OCI-LY7 (cell line): Measurements from ENCODE around the gene LYVE1. TPM values are rescaled to one million over a fixed set of nuclear protein-coding genes. Genes with fewer than 3 reads are reported as not detected.
A peak's percentile ranks its signal among the peaks of the same experiment; 100 is the strongest.

Experiments used
- BruUV-seq: library from RNA; stranded (reverse); fragments of 400-500 nt; replicated peaks from 2 replicates; lab custom pipeline; 2021; lab: Mats Ljungman, UMichigan
- CTCF ChIA-PET: fragments of 300-600 bp; sonication (Branson Sonifier 250); formaldehyde crosslinking; loops from one replicate; lab custom pipeline; 2022; ENCODE audit warnings: antibody characterized with exemption; ENCODE audit not compliant: unreplicated experiment; lab: Charles Lee
- POLR2A ChIA-PET: fragments of 300-600 bp; sonication (Branson Sonifier 250); formaldehyde crosslinking; loops from one replicate; lab custom pipeline; 2022; ENCODE audit warnings: antibody characterized with exemption; lab: Charles Lee
- DNase-seq: peaks from one replicate; pipeline ENCODE4 v3.0.0-alpha.2; 2015; ENCODE audit warnings: low spot score
- H2AFZ ChIP-seq: fragments of 200-600 bp; sonication (generic), shearing (Covaris generic); 2 replicates; pipeline ENCODE4 v1.6.1; 2014; ENCODE audit warnings: mild to moderate bottlenecking, antibody characterized with exemption, low read length, moderate library complexity
- H3K27ac ChIP-seq: fragments of 200-600 bp; sonication (generic); 2 replicates; pipeline ENCODE4 v1.5.1; 2014; ENCODE audit warnings: mixed run types, low read depth, mild to moderate bottlenecking, moderate library complexity, low read length, inconsistent platforms; ENCODE audit not compliant: poor library complexity, severe bottlenecking
- H3K36me3 ChIP-seq: fragments of 200-600 bp; sonication (generic); 2 replicates; pipeline ENCODE4 v1.6.1; 2014; ENCODE audit warnings: mild to moderate bottlenecking, antibody characterized with exemption, low read length, moderate library complexity, mixed read lengths; ENCODE audit not compliant: insufficient read depth
- H3K4me1 ChIP-seq: fragments of 200-600 bp; sonication (generic); 2 replicates; pipeline ENCODE4 v1.5.1; 2014; ENCODE audit warnings: mild to moderate bottlenecking, low read length; ENCODE audit not compliant: insufficient read depth, poor library complexity, severe bottlenecking
- H3K4me2 ChIP-seq: fragments of 200-600 bp; sonication (generic); 2 replicates; pipeline ENCODE4 v1.6.1; 2014; ENCODE audit warnings: mild to moderate bottlenecking, low read length
- H3K4me3 ChIP-seq: fragments of 200-600 bp; sonication (generic); 2 replicates; pipeline ENCODE4 v1.5.1; 2014; ENCODE audit warnings: mild to moderate bottlenecking, low read depth, low read length; ENCODE audit not compliant: poor library complexity, severe bottlenecking
- H3K79me2 ChIP-seq: fragments of 200-600 bp; sonication (generic); 2 replicates; pipeline ENCODE4 v1.6.1; 2016; ENCODE audit warnings: low read depth, mild to moderate bottlenecking, low read length, moderate library complexity, mixed read lengths; ENCODE audit not compliant: insufficient read depth
- H3K9me2 ChIP-seq: fragments of 200-600 bp; sonication (generic); 2 replicates; pipeline ENCODE4 v1.6.1; 2016; ENCODE audit warnings: mild to moderate bottlenecking, low read length, mixed read lengths; ENCODE audit not compliant: insufficient read depth
- H3K9me3 ChIP-seq: fragments of 200-600 bp; sonication (generic); 2 replicates; pipeline ENCODE4 v1.6.1; 2014; ENCODE audit warnings: mild to moderate bottlenecking, mixed run types, low read length, mixed read lengths
- H4K20me1 ChIP-seq: fragments of 200-600 bp; sonication (generic); 2 replicates; pipeline ENCODE4 v1.6.1; 2014; ENCODE audit warnings: mild to moderate bottlenecking, antibody characterized with exemption, low read length, moderate library complexity, mixed read lengths; ENCODE audit not compliant: insufficient read depth
- EZH2phosphoT487 ChIP-seq: fragments of 200-600 bp; sonication (generic); IDR thresholded peaks from 2 replicates; pipeline ENCODE4 v1.6.1; 2018; ENCODE audit warnings: low read depth, borderline replicate concordance, mild to moderate bottlenecking, mixed run types, antibody characterized with exemption, low read length, moderate library complexity, mixed read lengths
- intact Hi-C: fragments of 100-400 bp; cut with micrococcal nuclease; formaldehyde crosslinking; loops from one replicate; pipeline ENCODE4 v1.10.0; 2022; ENCODE audit not compliant: unreplicated experiment
- total RNA-seq, 2 experiments: library from RNA; depleted of rRNA in 1 of 2; stranded (reverse); fragments of >200 nt in 1 of 2; shearing (Covaris generic) in 1 of 2; gene quantifications; 2 replicates each; pipeline ENCODE4 v1.2.3, GENCODE V29; 2014 to 2022
- TF ChIP-seq, protein P1 (sequence below): fragments of 200-600 bp; sonication (generic); conservative IDR thresholded peaks from 2 replicates; pipeline ENCODE4 v1.5.1; 2014; ENCODE audit warnings: mild to moderate bottlenecking, antibody characterized with exemption, low read length, moderate library complexity, mixed read lengths

The LYVE1 gene
- total RNA-seq, 2 experiments from 2014 or later = not detected

GRCh38 chr11:10539339-10539738, 29.1 kb downstream of the LYVE1 start:
- TF ChIP-seq EZH2phosphoT487 = no peak
- TF ChIP-seq, protein P1, sequence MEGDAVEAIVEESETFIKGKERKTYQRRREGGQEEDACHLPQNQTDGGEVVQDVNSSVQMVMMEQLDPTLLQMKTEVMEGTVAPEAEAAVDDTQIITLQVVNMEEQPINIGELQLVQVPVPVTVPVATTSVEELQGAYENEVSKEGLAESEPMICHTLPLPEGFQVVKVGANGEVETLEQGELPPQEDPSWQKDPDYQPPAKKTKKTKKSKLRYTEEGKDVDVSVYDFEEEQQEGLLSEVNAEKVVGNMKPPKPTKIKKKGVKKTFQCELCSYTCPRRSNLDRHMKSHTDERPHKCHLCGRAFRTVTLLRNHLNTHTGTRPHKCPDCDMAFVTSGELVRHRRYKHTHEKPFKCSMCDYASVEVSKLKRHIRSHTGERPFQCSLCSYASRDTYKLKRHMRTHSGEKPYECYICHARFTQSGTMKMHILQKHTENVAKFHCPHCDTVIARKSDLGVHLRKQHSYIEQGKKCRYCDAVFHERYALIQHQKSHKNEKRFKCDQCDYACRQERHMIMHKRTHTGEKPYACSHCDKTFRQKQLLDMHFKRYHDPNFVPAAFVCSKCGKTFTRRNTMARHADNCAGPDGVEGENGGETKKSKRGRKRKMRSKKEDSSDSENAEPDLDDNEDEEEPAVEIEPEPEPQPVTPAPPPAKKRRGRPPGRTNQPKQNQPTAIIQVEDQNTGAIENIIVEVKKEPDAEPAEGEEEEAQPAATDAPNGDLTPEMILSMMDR = no peak
- H4K20me1 ChIP-seq = no peaks in the 10 kb centered on the region
- intact Hi-C loops = no loop called here
- H3K4me2 ChIP-seq = no peak overlapping the region
- no peak overlapping the region for H2AFZ ChIP-seq
- H3K27ac ChIP-seq = no peak overlapping the region
- H3K4me1 ChIP-seq = peaks cover 7% of the 10 kb centered on the region
- no peak for DNase-seq
- no peak overlapping the region for H3K4me3 ChIP-seq
- POLR2A ChIA-PET = interaction anchor here (1.2 to 3.7 kb wide), 5 partner anchors 12 to 83 kb away, joined by 4 to 24 read pairs (median 6); partner anchors contain the start of gene AMPD3
- CTCF ChIA-PET = no interaction called here
- H3K36me3 ChIP-seq = no peaks in the 10 kb centered on the region
- BruUV-seq = no TSS peak
- H3K9me2 ChIP-seq = no peaks in the 10 kb centered on the region
- H3K9me3 ChIP-seq = peaks cover 7% of the 10 kb centered on the region; the same call in 1 of the 2 replicates
- no peaks in the 10 kb centered on the region for H3K79me2 ChIP-seq

GRCh38 chr11:10538924-10539323, 29.5 kb downstream of the LYVE1 start:
- Histone ChIP-seq H3K36me3 (peaks cover under 1% of the 10 kb centered on the region; the same call in 1 of the 2 replicates), H3K4me2 (no peak overlapping the region), H2AFZ (no peak overlapping the region), H3K9me3 (peaks cover 6% of the 10 kb centered on the region; the same call in 1 of the 2 replicates), H3K9me2 (no peaks in the 10 kb centered on the region), H4K20me1 (no peaks in the 10 kb centered on the region), H3K4me1 (peaks cover 7% of the 10 kb centered on the region), H3K79me2 (no peaks in the 10 kb centered on the region), H3K27ac (no peak overlapping the region), H3K4me3 (no peak overlapping the region)
- no peak for DNase-seq
- BruUV-seq = TSS peak; percentile 61
- intact Hi-C loops = no loop called here
- POLR2A ChIA-PET = no interaction called here
- TF ChIP-seq, protein P1 = no peak
- TF ChIP-seq EZH2phosphoT487 = no peak
- CTCF ChIA-PET = no interaction called here

DNA sequence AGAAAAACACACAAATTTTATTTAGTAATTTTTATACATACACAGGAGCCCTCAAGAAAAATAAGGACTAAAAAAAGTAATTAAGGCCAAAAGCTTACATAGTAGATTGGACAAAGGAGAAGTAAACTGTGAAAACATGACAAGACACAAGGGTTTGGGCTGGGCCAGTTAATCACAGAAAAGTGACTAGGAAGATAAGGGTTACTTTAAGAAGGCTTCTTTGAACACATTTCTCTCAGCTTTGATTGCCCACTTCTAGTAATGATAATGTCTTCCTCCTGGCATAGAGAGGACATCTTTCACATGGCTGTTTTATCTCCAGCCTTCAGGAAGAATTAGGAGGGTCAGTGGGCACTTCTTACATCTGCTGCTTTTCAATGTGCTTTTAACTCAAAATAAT, 30.9 kb downstream of the LYVE1 start:
- Histone ChIP-seq H3K9me3 (no peaks in the 10 kb centered on the region), H2AFZ (no peak overlapping the region), H3K9me2 (no peaks in the 10 kb centered on the region), H3K27ac (no peak overlapping the region), H3K4me3 (no peak overlapping the region), H3K4me2 (no peak overlapping the region), H3K36me3 (peaks cover 6% of the 10 kb centered on the region; the same call in 1 of the 2 replicates), H3K79me2 (no peaks in the 10 kb centered on the region), H4K20me1 (no peaks in the 10 kb centered on the region), H3K4me1 (peaks cover 7% of the 10 kb centered on the region)
- ChIA-PET POLR2A (interaction anchor here (0.9 kb wide), 1 partner anchor 59 kb away, joined by 3 read pairs; no protein-coding TSS in a partner anchor), CTCF (no interaction called here)
- no peak for TF ChIP-seq EZH2phosphoT487
- TF ChIP-seq, protein P1 = no peak
- no peak for DNase-seq
- no TSS peak for BruUV-seq
- intact Hi-C loops = no loop called here
